SK-N-SH (cell line): Measurements from ENCODE around the gene KRTAP9-9.

Experiments
- CTCF ChIP-seq: fragments of 200-600 bp; sonication (generic); IDR thresholded peaks from 2 replicates; pipeline ENCODE4 v1.6.1; 2017; ENCODE audit warnings: antibody characterized with exemption, mild to moderate bottlenecking, moderate library complexity
- FOSL2 ChIP-seq: IDR thresholded peaks from 2 replicates; pipeline ENCODE4 v1.4.0; 2012; ENCODE audit warnings: low read depth, mild to moderate bottlenecking, moderate library complexity, borderline replicate concordance
- FOXJ3 ChIP-seq: sonication (generic); formaldehyde crosslinking; IDR thresholded peaks from 2 replicates; pipeline ENCODE4 v1.5.1; 2020; ENCODE audit warnings: mild to moderate bottlenecking, missing genetic modification reagents
- RAD21 ChIP-seq: IDR thresholded peaks from 2 replicates; pipeline ENCODE4 v1.6.1; 2012; ENCODE audit warnings: mild to moderate bottlenecking, low read length
- RCOR1 ChIP-seq: fragments of 150-350 bp; IDR thresholded peaks from 2 replicates; pipeline ENCODE4 v1.6.1; 2017; ENCODE audit warnings: antibody characterized with exemption, low read length
- SIN3A ChIP-seq: IDR thresholded peaks from 2 replicates; pipeline ENCODE4 v1.6.1; 2012; ENCODE audit warnings: low read depth, mild to moderate bottlenecking, low read length, moderate library complexity, borderline replicate concordance
- SMC3 ChIP-seq: IDR thresholded peaks from 2 replicates; pipeline ENCODE4 v1.6.1; 2012; ENCODE audit warnings: low read depth, low read length, improper control_type of control experiment
- TEAD4 ChIP-seq: IDR thresholded peaks from 2 replicates; pipeline ENCODE4 v1.4.0; 2012; ENCODE audit warnings: mild to moderate bottlenecking, borderline replicate concordance; ENCODE audit not compliant: insufficient read depth
- YY1 ChIP-seq: IDR thresholded peaks from 2 replicates; pipeline ENCODE4 v1.4.0; 2012; ENCODE audit warnings: low read depth, mild to moderate bottlenecking

DNA sequence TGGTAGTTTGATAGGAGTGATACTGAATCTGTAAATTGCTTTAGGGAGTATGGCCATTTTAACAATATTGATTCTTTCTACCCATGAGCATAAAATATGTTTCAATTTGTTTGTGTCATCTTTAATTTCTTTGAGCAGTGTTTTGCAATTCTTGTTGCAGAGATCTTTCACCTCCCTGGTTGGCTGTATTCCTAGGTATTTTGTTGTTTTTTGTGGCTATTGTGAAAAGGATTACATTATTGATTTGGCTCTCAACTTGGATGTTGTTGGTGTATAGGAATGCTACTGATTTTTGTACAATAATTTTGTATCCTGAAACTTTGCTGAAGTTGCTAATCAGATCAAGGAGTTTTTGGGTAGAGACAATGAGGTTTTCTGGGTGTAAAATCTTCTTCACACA, 3.2 kb downstream of the KRTAP9-9 start:
- TF ChIP-seq RAD21 (no peak), SMC3 (no peak), TEAD4 (no peak), FOSL2 (no peak), FOXJ3 (no peak), YY1 (no peak), SIN3A (no peak), CTCF (no peak), RCOR1 (no peak)
